GM21423 (cell line): ENCODE measurements around the gene LGALS9.

ENCODE experiments used
- ATAC-seq: cut with Tn5 transposase; IDR thresholded peaks from one replicate; pipeline ENCODE4 v1.9.1; 2021; ENCODE audit warnings: mild to moderate bottlenecking, moderate library complexity; ENCODE audit not compliant: unreplicated experiment

LGALS9 gene

DNA sequence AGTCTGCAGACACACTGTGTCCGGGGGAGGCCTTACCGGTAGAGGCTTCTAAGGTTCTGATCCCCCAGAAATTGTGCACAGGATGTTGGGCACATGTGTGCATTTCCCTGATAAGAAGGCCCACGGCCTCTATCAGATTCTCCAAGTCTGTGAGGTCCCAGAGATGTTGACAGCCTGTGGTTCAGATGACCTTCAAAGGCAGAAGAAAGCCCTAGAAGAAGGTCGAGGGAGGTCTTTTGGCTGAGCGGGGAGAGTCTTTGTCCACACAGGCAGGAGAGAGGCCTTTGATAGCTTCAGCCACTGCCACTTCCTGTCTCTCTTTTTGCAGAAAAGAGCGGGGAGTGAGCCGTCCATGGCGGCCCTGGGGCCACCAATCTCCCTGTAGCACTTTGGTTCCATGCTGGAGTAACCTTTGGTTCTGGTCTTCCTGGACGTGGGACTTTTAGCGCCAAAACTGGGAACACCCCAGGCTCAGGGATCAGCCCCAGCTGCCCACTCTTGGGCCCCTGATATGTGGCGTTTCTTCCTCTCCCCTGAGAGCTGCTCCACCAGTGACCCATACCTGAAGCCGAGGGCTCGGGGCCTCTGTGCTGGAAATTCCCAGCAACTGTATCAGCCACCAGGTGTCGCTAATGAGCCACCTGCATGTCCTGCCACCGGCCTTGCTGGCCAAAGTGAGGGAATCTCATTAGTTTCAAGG is 28.1 kb upstream of the LGALS9 start:
- ATAC-seq: no peak

DNA sequence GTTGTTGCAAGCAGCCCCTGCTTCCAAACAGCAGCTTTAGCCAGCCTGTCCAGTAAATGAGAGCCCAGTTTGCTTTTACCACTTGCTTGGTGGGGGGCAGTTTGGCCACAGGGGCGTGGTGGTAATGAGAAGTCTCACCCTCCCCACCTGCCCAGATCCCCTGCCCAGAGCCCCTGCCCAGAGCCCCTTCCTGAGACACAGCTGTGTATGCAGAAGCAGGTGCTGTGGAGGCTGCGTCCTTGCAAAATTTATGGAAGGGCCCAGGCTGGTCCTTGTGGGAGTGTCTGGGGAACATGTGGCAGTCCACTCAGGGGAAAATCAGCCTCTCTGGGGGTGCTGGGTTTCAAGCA is 27.6 kb upstream of the LGALS9 start:
- ATAC-seq: no peak

DNA sequence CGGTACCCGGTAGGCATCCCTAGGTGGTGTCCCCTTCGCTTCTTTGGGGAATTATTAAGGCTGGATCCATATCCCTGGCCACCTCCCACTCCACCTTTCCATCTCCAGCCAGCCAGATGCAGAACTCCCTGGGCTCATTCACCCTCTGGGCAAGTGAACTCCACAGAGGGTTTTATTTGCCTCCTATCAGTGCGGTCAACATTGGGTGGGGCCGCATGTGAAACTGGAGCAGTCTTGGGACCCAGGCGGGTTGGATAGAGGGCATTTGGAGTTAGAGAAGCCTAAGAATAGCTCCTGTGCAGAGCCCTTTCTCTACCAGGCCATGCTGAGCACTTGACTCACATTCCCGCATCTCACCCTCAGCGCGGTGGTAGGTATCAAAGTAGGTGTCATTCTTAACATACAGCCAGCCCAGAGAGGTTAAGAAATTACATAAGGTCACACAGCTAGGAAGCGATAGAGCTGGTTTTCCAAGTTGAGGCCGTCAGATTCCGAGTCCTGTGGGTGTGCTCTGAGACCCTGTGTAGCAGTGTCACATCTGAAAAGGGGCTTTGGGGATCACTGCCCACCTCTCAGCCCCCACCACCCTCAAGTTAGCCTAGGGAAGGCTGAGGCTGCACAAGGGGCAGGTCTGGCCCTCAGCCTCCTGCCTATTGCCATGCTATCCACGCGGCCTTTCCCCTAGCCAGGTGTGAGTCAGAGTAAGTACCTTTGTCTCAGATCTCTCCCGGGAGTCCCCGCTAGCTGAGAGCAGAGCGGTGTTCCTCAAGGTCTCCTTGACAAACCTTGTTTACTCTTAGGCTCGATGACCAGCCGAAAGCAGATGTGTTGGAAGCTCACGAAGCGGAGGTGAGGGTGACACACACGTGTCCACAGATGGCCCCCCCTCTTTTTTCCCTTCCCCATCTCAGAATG is 26.9 kb upstream of the LGALS9 start:
- ATAC-seq: no peak

DNA sequence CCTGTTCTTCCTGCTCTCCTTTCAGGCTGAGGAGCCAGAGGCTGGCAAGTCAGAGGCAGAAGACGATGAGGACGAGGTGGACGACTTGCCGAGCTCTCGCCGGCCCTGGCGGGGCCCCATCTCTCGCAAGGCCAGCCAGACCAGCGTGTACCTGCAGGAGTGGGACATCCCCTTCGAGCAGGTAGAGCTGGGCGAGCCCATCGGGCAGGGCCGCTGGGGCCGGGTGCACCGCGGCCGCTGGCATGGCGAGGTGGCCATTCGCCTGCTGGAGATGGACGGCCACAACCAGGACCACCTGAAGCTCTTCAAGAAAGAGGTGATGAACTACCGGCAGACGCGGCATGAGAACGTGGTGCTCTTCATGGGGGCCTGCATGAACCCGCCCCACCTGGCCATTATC is 25.6 kb upstream of the LGALS9 start:
- no peak for ATAC-seq

DNA sequence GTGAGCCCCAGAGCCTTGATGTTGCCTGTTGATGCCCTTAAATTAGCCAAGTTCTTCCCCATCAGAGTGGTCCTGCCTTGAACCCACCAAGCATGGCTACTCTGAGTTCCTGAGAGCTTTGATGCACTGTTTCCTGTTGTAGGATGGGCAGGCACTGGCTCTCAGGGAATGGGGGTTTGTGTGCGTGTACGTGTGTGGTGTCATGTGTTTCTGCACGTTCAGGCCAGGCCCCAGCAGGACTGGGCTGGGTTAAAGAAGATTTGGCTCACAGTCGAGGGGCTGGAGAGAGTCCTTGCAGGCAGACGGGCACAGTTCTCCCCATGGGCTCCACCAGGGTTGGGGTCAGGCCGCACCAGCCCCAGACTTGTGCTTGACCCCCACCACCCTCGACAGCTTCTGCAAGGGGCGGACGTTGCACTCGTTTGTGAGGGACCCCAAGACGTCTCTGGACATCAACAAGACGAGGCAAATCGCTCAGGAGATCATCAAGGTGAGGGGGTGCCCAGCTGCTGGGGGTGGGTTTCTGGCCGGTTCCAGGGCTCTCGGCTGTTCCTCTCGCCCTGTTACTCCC is 23.4 kb upstream of the LGALS9 start:
- ATAC-seq: no peak

DNA sequence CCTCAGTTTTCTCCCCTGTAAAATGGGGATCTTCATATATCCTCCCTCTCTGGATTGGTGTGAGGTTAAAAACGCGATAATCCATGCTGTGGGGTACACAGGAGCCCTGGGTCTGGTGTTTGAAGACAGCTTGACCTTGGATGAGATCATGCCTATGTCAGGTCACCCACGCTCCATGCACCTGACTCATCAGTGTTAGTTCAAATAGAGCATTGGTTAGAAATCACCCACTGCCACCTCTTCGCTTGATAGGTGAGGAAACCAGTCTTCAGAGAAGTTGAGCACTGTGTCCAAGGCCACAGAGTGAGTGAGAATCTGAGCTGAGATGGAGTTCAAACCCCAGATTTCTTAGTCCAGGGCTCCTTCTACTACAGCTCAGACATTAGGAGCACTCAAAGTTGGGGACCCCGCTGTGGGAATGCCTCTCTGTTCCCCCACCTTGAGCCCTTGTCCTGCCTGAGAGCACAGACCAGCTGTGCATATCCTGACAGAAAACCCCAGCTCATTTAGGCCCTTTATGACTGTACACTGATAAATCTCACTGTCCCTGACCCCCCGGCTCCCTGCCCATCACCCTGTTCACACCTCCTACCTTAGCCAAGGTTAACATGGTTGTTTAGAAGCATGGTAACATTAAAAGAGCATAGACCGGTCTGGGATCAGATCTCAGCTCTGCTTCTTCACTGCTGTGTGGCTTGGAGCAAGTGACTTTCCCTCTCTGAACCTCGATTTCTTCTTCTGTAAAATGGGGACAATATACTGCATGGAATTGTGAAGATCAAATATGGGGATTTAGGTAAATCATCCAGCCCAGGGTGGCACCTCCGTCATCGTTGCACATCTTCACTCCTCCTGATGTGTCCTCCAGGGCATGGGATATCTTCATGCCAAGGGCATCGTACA is 22.4 kb upstream of the LGALS9 start:
- ATAC-seq: no peak

DNA sequence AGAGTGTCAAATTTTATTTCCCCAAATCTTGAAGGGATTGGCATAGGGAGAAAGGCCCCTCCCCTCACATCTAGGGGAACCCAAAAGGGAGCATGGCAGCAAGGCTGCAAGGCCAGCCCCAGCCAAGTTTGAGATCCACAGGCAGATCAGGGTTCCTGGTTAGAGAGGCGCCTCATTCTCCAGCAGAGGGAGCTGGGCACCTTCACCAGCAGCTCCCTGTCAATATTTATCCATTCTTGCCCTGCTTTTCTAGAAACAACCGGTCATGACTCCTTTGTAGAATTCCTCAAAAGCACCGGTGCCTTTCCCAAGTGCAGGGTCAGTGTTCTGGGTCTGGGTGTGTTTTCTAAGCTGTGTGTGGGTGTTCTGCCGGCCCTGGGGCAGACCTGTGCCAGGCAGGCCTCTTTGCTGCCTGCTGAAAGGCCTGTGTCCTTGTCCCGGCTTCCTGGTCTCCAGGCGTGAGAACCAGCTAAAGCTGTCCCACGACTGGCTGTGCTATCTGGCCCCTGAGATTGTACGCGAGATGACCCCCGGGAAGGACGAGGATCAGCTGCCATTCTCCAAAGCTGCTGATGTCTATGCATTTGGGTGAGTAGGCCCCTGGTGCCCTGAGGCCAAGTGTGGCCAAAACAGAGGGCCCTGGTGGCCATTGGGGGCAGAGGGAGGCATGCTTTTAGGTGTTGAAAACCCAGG is 21.2 kb upstream of the LGALS9 start:
- no peak for ATAC-seq

DNA sequence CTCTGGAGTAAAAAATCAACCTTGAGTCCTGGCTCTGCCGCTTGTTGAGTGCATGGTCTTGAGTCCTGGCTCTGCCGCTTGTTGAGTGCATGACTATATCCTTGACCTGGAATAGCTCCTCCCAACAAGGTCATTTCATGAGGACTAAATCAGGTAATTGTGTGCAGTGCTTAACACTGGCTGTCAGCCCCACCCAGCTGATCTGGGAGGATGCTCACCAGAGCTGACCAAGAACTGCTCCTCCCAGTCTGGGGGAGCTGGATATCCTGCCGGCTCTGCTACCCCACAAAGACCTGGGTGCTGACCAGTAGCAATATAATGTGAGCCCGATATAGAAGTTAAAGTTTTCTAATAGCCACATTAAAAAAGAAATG is 20.7 kb upstream of the LGALS9 start:
- ATAC-seq: no peak

DNA sequence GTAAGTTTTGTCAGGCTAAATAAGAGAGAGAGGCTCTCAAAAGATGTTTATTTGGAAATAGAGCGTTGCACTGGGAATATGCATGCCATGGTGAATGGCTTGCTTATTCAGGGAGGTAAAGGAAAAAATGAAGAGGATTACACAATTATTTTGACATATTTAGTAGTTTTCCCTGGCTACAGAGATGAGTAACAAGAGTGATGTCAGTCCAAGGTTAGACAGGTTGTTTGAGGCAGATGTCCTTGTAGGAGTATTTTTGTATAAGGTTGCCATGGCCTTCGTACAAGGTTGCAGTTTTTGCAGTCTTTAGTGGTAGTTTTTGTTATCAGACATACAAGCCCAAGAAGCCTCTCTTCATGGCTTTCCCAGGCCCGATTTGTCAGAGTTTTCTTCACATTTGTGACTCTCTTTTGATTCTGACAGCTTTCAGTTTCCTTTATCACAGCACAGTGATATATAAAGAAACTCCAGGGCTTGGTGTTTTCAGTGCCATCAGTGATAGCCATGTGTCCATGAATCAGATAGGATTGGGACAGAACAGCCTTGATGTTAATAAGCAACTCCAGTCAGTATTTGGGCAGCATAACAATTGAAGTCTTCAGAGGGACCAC is 18.7 kb upstream of the LGALS9 start:
- ATAC-seq: no peak

DNA sequence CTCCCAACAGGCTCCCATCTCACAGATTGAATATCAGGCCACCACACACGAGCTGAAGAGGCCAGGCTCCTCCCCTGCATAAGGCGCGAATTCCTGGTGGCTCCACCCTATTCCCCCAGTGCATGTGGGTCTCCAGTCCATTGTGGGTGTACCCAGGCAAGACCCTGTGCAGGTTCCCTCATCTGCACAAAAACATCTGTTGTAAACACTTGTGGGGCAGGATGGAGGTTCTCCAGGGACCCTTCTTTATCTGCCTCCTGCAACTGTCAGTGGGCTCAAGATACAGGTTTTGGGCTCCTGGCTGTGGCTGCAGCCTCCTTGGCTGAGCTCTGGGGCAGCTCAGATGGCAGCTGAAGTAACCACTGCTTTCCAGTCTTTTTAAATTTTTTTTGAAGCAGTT is 17.6 kb upstream of the LGALS9 start:
- ATAC-seq: no peak

DNA sequence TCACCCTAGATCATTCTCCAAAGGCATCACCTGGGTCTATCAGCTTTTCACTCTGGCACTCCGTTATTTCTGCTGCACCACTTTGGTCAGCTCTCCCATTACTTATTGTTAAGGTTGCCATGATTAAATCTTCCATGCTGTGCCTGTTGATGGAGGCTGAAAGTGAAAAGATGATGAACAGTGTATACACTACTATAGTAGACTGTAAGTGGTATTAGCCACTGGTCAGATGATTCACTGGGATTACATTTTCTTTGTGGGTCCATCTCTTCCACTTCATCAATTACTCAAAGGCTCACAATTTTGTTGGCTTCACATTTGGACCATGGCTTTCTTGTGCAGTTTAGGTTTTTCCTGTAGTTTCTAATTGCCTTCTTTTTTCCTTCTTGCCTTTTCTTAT is 15.9 kb upstream of the LGALS9 start:
- ATAC-seq: no peak

DNA sequence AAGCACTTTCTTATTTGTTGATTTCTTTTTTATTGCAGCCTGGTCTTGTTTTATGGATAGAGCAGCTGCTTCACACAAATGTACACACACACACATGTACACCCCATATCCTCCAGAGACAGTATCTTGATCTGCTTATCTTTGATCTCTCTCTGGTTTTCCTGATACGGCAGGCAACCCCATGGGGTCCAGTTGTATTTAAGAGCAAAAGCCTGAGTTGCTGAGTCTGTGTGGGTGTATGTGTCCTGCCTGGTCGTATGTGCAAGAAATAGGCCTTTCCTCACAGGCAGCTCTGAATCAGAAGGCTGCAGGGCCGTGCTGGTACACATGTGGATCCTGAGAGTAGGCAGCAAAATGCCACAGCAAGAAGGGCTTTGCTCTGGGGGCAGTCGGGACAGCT is 14.6 kb upstream of the LGALS9 start:
- ATAC-seq: no peak

DNA sequence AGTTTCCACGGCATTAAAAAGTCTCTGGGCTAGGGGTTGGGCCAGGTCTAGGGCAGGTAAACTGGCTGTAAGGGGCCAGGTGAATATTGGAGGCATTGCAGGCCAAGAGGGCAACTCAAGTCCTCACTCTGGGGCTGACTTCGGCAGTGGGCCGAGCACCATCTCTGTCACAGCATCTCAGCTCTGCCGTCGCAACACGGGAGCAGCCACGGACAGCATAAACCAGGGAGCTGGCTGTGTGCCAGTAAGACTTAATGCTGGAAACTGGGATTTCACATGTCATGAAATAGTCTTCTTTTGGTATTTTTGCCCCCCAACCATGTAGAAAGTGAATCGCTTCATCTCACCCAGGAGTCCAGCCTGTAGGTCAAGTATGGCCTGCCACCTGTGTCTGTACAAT is 12.6 kb upstream of the LGALS9 start:
- no peak for ATAC-seq

DNA sequence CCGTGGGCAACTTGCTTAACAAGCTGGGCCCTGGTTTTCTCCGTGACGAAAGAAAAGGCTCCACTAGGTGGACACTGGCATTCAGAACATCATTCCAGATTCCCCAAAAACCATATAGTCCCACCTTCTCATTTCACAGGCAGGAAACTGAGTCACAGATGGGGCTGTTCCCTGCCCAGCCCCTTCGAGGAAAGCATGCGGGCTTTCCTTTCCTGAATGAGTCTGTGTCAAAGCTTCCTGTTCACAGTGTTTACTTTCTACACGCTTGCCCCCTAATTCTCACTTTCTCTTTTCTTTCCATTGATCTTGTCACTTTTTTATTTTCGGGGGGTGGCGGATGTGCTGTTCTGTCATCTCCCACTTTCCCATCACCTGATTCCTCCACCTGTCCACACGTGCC is 10.3 kb upstream of the LGALS9 start:
- ATAC-seq: no peak

DNA sequence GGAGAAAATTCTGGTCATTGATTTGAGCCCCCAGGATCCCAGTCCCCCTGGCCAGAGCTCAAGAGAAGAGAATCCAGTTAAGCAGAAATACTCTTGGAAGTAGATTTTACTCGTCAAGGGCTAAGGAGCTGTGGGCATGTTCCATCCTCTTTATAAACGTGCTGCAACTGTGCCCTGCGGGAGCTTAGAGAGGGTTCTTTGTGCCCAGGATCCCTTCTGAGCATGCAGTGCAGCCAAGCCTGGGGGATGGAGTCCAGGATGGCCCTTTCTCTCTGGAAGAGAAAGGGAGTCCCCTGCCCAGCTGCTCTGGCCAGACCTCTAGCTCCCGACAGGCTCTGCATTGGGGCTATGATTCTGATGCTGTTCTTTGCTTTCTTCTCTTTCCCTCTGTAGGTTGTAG is 9.5 kb upstream of the LGALS9 start:
- ATAC-seq: no peak

DNA sequence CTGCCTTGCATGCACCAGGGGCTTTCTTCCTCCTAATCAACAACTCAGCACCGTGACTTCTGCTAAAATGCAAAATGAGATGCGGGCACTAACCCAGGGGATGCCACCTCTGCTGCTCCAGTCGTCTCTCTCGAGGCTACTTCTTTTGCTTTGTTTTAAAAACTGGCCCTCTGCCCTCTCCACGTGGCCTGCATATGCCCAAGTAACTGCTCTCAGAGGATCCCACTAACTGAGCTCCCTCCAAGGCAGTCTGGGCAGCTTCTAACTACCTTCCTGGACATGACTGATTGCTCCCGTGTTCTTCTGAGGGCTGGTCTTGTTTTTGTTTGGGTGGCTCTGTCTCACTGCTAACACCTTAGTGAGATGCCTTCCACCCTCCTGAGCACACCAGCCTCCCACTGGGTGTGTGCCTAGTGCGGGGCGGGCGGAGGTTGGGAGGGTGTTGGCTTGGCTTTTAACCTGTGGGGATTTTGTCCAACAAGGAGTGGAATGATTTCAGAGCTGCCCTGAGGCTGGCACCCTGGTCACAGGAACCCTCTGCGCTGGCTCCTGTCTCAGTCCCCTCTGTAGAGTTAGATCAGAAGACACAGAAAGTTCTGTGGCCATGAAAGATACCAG is 8.9 kb upstream of the LGALS9 start:
- no peak for ATAC-seq

DNA sequence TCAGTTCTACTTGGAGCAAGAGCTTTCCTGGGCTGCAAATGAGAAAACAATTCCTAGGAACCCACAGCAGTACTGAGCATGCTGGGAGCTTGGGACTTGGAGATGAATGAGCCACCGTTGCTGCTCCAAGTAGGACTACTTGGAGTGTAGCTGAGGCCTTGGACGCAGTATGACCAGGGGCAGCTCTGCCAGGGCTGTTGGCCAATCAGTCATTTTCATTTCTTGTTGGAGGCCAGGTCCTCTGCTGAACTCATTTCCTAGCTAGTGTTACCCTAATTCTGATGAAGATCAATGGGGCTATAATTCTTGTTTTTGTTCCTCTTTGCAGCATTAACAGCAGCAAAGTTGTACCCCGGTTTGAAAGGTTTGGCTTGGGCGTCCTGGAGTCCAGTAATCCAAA is 8.0 kb upstream of the LGALS9 start:
- no peak for ATAC-seq

DNA sequence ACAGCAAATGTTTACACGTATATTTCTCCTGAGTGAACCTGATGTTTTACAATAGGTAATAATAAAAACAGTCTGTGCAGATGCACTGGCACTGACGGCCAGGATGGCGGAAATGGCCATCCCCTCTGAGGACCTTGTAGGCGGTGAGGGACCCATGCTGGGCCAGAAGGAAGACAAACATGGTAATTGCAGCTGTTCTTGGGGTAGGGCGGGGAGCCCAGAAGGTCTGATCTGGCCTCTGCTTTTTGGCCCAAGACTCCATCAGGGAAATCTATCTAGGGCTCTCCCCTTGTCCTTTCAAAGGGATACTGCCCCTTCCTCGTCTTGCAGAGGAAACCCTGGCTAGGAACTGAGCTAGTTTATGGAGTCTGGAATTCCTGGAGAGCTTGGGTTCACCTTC is 7.4 kb upstream of the LGALS9 start:
- no peak for ATAC-seq

DNA sequence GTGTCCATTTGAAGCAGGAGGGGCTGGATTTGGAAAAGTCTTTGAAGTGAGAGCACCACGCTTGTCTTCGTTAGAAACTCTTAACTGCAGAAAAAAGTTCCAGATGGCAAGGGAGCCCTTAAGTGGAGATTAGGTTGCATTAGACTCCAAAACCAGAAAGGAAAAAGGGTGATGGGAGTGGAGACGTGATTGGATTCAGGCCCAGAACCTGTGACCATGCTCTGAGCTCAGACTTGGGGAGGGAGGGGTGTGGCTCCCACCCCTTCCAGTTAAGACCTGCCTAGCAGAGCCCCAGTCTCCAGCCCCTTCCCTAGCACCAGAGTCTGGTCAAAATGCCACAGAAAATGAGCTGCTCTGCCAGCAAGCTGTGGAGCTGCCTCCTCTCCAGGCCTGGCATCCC is 6.4 kb upstream of the LGALS9 start:
- ATAC-seq: no peak

DNA sequence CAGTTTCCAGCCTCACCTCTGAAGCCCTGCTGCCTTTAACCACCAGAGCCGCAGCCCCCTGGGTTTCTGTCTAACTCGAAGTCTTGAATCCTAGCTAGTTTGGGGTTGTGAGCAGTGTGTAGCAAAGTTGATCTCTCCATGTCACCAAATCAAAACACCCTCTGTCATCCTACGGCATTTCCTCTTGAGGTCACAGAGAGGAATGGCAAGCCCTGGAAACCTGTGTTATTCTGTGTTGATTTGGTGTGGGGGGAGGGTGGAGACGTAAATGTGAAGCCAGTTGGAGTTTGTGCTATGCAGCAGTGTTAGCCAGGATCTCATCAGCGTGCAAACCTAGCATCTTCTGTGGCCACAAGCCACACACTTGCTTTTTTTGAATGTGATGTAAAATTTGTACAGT is 5.1 kb upstream of the LGALS9 start:
- no peak for ATAC-seq
